Loucy (cell line): ENCODE data around the gene SAFB2.

Experiments
- CTCF ChIP-seq: fragments of 200-600 bp; sonication (generic); conservative IDR thresholded peaks from 2 replicates; pipeline ENCODE4 v1.5.1; 2014; ENCODE audit warnings: mild to moderate bottlenecking, antibody characterized with exemption, low read length
- EZH2phosphoT487 ChIP-seq: fragments of 200-600 bp; IDR thresholded peaks from 2 replicates; pipeline ENCODE4 v1.6.1; 2018; ENCODE audit warnings: antibody characterized with exemption, mild to moderate bottlenecking, moderate library complexity, borderline replicate concordance

- TF ChIP-seq CTCF: peak; percentile 41; the same call in 1 of the 2 replicates
- no peak for TF ChIP-seq EZH2phosphoT487
Observed at GRCh38 chr19:5542665-5543064, 79.9 kb downstream of the SAFB2 start.
